ENCODE measurements around the gene FBXO10.

The FBXO10 gene

DNA sequence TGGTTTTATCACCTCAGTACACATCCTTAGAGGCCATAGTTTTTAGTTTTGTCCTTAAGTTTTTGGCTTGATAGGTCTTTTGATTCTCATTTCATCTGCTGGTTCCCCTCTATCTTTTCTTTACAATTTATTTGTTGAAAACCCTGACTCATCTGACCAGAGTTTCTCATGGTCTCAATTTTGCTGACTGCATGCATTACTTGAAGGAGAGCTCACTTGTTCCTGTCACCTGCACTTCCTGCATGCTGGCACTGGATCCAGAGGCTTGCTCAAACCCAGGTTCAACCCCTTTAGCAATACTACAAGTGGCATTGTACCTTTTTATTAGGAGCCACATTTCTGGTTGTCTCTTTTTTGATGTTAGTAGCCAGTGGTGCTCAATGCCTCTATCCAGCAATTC is 26.7 kb downstream of the FBXO10 start:
- H3K9me3 ChIP-seq (ENCODE audit: control insufficient read depth in 2 of 2, low read length in 2 of 2) = no peaks in the 10 kb centered on the region
- H3K4me1 ChIP-seq (ENCODE audit: control insufficient read depth, insufficient read depth, low read length) = no peaks in the 10 kb centered on the region
- H3K27ac ChIP-seq (ENCODE audit: low read length) = no peak overlapping the region
- no peak overlapping the region for H3K9ac ChIP-seq (ENCODE audit: low read length in 2 of 2)
- H3K4me3 ChIP-seq (ENCODE audit: low read length in 2 of 2) = no peak overlapping the region
- H3K27me3 ChIP-seq (ENCODE audit: control insufficient read depth in 1 of 2, insufficient read depth in 2 of 2, low read length in 2 of 2) = no peaks in the 10 kb centered on the region
- H3K36me3 ChIP-seq (ENCODE audit: control insufficient read depth in 2 of 2, insufficient read depth in 2 of 2, low read length in 2 of 2) = no peaks in the 10 kb centered on the region

DNA sequence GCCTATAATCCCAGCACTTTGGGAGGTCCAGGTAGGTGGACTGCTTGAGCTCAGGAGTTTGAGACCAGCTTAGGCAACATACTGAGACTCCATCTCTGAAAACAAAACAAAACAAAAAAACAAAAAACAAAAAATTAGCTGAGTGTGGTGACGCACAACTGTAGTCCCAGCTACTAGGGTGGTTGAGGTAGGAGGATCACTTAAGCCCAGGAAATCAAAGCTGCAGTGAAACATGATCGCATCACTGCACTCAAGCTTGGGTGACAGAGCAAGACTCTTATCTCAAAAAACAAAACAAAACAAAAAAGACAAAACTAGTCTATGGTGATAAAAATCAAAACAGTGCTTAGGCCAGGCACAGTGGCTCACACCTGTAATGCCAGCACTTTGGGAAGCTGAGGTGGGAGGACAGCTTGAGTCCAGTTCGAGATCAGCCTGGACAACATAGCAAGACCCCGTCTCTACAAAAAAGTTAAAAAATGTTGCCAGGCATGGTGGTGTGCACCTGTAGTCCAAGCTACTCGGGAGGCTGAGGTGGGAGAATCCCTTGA is 28.8 kb downstream of the FBXO10 start:
- no peak overlapping the region for H3K27ac ChIP-seq (ENCODE audit: low read length)
- no peaks in the 10 kb centered on the region for H3K36me3 ChIP-seq (ENCODE audit: control insufficient read depth in 2 of 2, insufficient read depth in 2 of 2, low read length in 2 of 2)
- H3K9me3 ChIP-seq (ENCODE audit: control insufficient read depth in 2 of 2, low read length in 2 of 2) = no peaks in the 10 kb centered on the region
- H3K9ac ChIP-seq (ENCODE audit: low read length in 2 of 2) = no peak overlapping the region
- no peak overlapping the region for H3K4me3 ChIP-seq (ENCODE audit: low read length in 2 of 2)
- H3K4me1 ChIP-seq (ENCODE audit: control insufficient read depth, insufficient read depth, low read length) = no peaks in the 10 kb centered on the region
- no peaks in the 10 kb centered on the region for H3K27me3 ChIP-seq (ENCODE audit: control insufficient read depth in 1 of 2, insufficient read depth in 2 of 2, low read length in 2 of 2)

DNA sequence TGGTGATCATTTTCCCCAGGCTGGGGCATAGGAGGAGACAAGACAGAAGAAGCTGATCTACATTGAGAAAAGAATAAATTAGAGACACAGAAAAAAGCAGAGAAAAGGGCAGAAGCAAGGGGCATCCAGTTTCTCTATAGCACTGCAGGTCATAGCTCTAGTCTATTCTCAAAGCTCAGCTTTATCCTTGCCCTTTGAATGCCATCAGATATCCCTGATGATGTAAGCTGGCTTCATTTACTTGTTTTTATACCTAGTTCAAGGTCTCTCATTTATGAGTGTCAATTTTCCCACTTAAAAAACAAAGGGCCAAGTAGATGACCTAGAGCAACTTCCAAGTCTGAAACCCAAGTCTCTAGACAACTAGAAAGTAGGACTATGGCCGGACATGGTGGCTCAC is 32.7 kb downstream of the FBXO10 start:
- Histone ChIP-seq H3K9me3 (ENCODE audit: control insufficient read depth in 2 of 2, low read length in 2 of 2) (no peaks in the 10 kb centered on the region), H3K9ac (ENCODE audit: low read length in 2 of 2) (no peak overlapping the region), H3K4me1 (ENCODE audit: control insufficient read depth, insufficient read depth, low read length) (no peaks in the 10 kb centered on the region), H3K4me3 (ENCODE audit: low read length in 2 of 2) (no peak overlapping the region), H3K36me3 (ENCODE audit: control insufficient read depth in 2 of 2, insufficient read depth in 2 of 2, low read length in 2 of 2) (peaks cover 8 to 12% of the 10 kb centered on the region in 2 donors), H3K27ac (ENCODE audit: low read length) (no peak overlapping the region), H3K27me3 (ENCODE audit: control insufficient read depth in 1 of 2, insufficient read depth in 2 of 2, low read length in 2 of 2) (no peaks in the 10 kb centered on the region)

DNA sequence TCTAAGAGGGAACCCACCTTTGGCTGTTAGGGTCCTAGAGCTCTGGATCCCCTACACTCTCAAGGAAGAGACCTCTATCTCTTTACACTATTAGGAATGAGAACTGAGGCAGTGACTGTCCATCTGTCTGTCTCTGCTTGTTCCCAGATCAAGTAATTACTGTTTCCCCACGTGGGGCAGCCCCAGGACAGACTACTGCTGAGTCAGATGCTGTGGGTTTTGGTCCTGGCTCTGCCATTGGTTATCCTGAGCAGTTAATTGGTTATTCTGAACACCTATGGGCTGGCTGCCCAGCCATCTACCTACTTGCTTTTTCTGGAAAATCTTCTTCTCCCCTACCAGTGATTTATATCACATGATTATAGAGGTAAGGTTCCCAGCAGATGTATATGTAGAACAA is 33.3 kb downstream of the FBXO10 start:
- Histone ChIP-seq H3K27me3 (ENCODE audit: control insufficient read depth in 1 of 2, insufficient read depth in 2 of 2, low read length in 2 of 2) (no peaks in the 10 kb centered on the region), H3K9me3 (ENCODE audit: control insufficient read depth in 2 of 2, low read length in 2 of 2) (no peaks in the 10 kb centered on the region), H3K9ac (ENCODE audit: low read length in 2 of 2) (no peak overlapping the region), H3K27ac (ENCODE audit: low read length) (no peak overlapping the region), H3K36me3 (ENCODE audit: control insufficient read depth in 2 of 2, insufficient read depth in 2 of 2, low read length in 2 of 2) (peaks cover 12 to 15% of the 10 kb centered on the region in 2 donors), H3K4me1 (ENCODE audit: control insufficient read depth, insufficient read depth, low read length) (no peaks in the 10 kb centered on the region), H3K4me3 (ENCODE audit: low read length in 2 of 2) (no peak overlapping the region)

DNA sequence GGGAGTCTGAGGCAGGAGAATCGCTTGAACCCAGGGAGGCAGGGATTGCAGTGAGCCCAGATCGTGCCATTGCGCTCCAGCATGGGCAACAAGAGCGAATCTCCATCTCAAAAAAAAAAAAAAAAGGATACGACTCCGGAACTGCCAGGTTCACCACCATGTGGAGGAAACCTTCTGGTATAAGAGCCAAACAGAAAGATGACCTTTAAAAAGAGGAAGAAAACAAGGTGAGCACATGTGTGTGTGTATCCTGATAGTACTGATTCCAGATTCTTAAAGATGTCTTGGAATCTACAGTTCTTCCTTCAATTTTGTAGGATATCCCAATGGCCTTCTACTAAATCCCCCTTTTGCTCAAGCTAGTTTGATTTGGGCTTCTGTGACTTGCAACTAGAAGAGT is 33.7 kb downstream of the FBXO10 start:
- no peaks in the 10 kb centered on the region for H3K4me1 ChIP-seq (ENCODE audit: control insufficient read depth, insufficient read depth, low read length)
- H3K9me3 ChIP-seq (ENCODE audit: control insufficient read depth in 2 of 2, low read length in 2 of 2) = no peaks in the 10 kb centered on the region
- peaks cover 15 to 20% of the 10 kb centered on the region in 2 donors for H3K36me3 ChIP-seq (ENCODE audit: control insufficient read depth in 2 of 2, insufficient read depth in 2 of 2, low read length in 2 of 2)
- no peaks in the 10 kb centered on the region for H3K27me3 ChIP-seq (ENCODE audit: control insufficient read depth in 1 of 2, insufficient read depth in 2 of 2, low read length in 2 of 2)
- H3K9ac ChIP-seq (ENCODE audit: low read length in 2 of 2) = no peak overlapping the region
- no peak overlapping the region for H3K4me3 ChIP-seq (ENCODE audit: low read length in 2 of 2)
- H3K27ac ChIP-seq (ENCODE audit: low read length) = no peak overlapping the region

DNA sequence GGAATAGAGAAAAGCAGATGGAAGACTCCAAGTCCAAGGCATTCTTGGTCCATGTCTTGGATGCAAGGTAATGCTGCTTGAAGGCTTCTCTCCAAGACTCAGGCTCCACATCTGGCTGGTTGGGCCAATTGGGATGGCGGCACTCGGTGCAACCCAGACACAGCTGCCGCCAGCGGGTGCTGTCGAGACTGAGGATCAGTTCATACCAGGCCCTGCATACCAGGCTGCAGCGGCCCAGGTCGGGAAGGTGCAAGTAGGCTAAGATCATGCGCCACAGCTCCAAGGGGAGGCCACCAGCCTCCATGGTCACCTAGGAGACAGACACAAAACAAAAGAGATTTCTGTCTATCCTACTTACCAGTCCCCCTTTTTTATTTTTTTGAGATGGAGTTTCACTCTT is 34.7 kb downstream of the FBXO10 start:
- no peaks in the 10 kb centered on the region for H3K9me3 ChIP-seq (ENCODE audit: control insufficient read depth in 2 of 2, low read length in 2 of 2)
- H3K4me1 ChIP-seq (ENCODE audit: control insufficient read depth, insufficient read depth, low read length) = no peaks in the 10 kb centered on the region
- no peak overlapping the region for H3K9ac ChIP-seq (ENCODE audit: low read length in 2 of 2)
- no peak overlapping the region for H3K27ac ChIP-seq (ENCODE audit: low read length)
- H3K4me3 ChIP-seq (ENCODE audit: low read length in 2 of 2) = no peak overlapping the region
- no peaks in the 10 kb centered on the region for H3K27me3 ChIP-seq (ENCODE audit: control insufficient read depth in 1 of 2, insufficient read depth in 2 of 2, low read length in 2 of 2)
- H3K36me3 ChIP-seq (ENCODE audit: control insufficient read depth in 2 of 2, insufficient read depth in 2 of 2, low read length in 2 of 2) = peaks cover 24 to 26% of the 10 kb centered on the region in 2 donors

DNA sequence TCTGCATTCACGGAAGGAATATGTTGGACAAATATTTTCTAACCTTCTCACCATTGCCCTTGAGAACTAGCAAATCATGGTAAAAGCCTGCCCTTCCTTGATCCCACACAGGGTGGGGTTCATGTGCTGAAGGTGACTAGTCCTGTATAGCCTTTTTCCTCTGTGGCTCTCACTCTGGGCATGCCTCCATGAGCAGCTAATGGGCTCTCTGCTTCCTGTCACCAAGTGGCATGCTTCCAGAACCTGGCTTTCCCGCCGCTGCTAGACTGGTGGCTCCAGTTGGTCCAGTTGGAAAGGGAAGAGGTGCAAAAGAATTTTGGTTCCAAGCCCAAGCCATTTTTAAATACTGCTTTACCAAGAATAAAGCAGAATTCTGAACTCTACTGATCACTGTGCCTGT is 35.5 kb downstream of the FBXO10 start:
- Histone ChIP-seq H3K9me3 (ENCODE audit: control insufficient read depth in 2 of 2, low read length in 2 of 2) (no peaks in the 10 kb centered on the region), H3K4me3 (ENCODE audit: low read length in 2 of 2) (no peak overlapping the region), H3K9ac (ENCODE audit: low read length in 2 of 2) (no peak overlapping the region), H3K27ac (ENCODE audit: low read length) (no peak overlapping the region), H3K36me3 (ENCODE audit: control insufficient read depth in 2 of 2, insufficient read depth in 2 of 2, low read length in 2 of 2) (peaks cover 28 to 31% of the 10 kb centered on the region in 2 donors), H3K27me3 (ENCODE audit: control insufficient read depth in 1 of 2, insufficient read depth in 2 of 2, low read length in 2 of 2) (no peaks in the 10 kb centered on the region), H3K4me1 (ENCODE audit: control insufficient read depth, insufficient read depth, low read length) (no peaks in the 10 kb centered on the region)

DNA sequence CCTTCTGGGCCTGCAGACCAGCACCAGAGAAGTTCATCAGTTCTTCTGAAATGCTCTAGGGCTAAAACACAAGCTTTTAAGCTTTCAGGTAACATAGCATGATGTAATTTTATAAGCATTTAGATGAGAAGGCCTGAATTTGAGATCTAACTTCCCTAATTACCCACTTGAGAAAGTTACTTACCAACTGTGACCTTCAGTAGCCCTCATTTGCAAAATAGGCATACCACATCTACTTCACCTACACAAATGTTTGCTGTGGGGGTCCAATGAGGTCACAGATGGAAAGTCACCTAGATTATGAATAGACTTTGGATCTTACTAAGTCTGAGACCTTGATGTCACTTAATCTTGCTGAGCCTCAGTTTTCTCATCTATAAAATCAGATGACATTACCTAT is 36.5 kb downstream of the FBXO10 start:
- H3K4me1 ChIP-seq (ENCODE audit: control insufficient read depth, insufficient read depth, low read length) = no peaks in the 10 kb centered on the region
- no peak overlapping the region for H3K4me3 ChIP-seq (ENCODE audit: low read length in 2 of 2)
- H3K9me3 ChIP-seq (ENCODE audit: control insufficient read depth in 2 of 2, low read length in 2 of 2) = no peaks in the 10 kb centered on the region
- H3K27ac ChIP-seq (ENCODE audit: low read length) = no peak overlapping the region
- H3K36me3 ChIP-seq (ENCODE audit: control insufficient read depth in 2 of 2, insufficient read depth in 2 of 2, low read length in 2 of 2) = peaks cover 29 to 35% of the 10 kb centered on the region in 2 donors
- H3K9ac ChIP-seq (ENCODE audit: low read length in 2 of 2) = no peak overlapping the region
- H3K27me3 ChIP-seq (ENCODE audit: control insufficient read depth in 1 of 2, insufficient read depth in 2 of 2, low read length in 2 of 2) = no peaks in the 10 kb centered on the region

DNA sequence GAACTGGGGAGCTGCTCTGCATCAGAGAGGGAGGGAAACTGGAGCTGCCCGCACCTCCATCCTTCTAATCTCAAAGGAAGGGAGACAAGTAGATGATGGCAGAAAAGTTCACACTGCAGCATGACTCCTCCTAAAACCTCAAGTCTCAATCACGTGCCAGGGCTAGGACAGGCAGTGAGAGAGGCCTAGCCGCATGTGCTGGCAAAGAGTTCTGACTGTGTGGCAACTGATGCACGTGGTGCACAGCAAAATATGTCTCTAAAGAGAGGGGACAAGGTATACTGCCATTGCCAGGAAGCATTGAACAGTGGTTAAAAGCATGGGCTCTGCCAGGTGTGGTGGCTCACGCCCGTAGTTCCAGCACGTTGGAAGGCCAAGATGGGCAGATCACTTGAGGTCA is 38.1 kb downstream of the FBXO10 start:
- Histone ChIP-seq H3K9me3 (ENCODE audit: control insufficient read depth in 2 of 2, low read length in 2 of 2) (no peaks in the 10 kb centered on the region), H3K36me3 (ENCODE audit: control insufficient read depth in 2 of 2, insufficient read depth in 2 of 2, low read length in 2 of 2) (peaks cover 29 to 37% of the 10 kb centered on the region in 2 donors), H3K4me3 (ENCODE audit: low read length in 2 of 2) (no peak overlapping the region), H3K4me1 (ENCODE audit: control insufficient read depth, insufficient read depth, low read length) (no peaks in the 10 kb centered on the region), H3K9ac (ENCODE audit: low read length in 2 of 2) (no peak overlapping the region), H3K27me3 (ENCODE audit: control insufficient read depth in 1 of 2, insufficient read depth in 2 of 2, low read length in 2 of 2) (no peaks in the 10 kb centered on the region), H3K27ac (ENCODE audit: low read length) (no peak overlapping the region)

DNA sequence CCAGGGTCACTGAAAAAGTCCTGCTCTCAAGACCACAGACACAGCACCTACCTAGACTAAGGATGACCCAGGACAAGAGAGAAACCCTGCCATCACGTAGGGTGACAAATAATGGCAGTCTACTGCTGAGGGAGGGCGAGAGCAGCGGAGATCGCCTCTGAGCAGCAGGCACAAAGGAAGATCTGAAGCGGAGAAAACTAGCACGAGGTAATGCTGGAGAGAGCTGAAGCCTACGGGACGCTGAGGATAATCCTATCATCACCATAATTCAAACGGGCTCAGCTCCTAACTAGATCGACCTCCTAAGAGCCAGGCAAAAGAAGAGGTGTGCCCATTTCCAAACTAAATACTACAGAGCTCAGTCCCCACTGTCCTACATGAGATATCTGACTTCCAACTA is 41.3 kb downstream of the FBXO10 start:
- no peak overlapping the region for H3K4me3 ChIP-seq (ENCODE audit: low read length in 2 of 2)
- no peaks in the 10 kb centered on the region for H3K27me3 ChIP-seq (ENCODE audit: control insufficient read depth in 1 of 2, insufficient read depth in 2 of 2, low read length in 2 of 2)
- H3K36me3 ChIP-seq (ENCODE audit: control insufficient read depth in 2 of 2, insufficient read depth in 2 of 2, low read length in 2 of 2) = peaks cover 31 to 46% of the 10 kb centered on the region in 2 donors
- H3K9ac ChIP-seq (ENCODE audit: low read length in 2 of 2) = no peak overlapping the region
- H3K4me1 ChIP-seq (ENCODE audit: control insufficient read depth, insufficient read depth, low read length) = no peaks in the 10 kb centered on the region
- no peaks in the 10 kb centered on the region for H3K9me3 ChIP-seq (ENCODE audit: control insufficient read depth in 2 of 2, low read length in 2 of 2)
- no peak overlapping the region for H3K27ac ChIP-seq (ENCODE audit: low read length)

DNA sequence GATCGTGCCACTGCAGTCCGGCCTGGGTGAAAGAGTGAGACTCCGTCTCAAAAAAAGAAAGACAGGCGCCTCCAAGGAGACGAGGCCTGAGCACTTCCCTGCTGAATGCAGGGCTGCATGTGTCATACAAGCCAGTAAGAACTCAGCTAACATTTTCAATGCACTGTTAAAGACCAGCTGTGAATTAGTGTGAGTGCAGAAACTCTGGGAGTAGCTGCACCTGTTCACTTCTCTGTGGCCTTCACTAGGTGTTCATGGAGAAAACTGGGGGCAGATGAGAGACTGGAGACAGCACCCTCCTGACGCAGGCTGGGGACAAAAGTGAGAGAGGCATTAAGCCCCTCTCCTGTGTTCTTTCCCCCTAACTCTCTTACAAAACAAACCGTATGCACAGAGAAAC is 41.8 kb downstream of the FBXO10 start:
- no peaks in the 10 kb centered on the region for H3K4me1 ChIP-seq (ENCODE audit: control insufficient read depth, insufficient read depth, low read length)
- H3K27me3 ChIP-seq (ENCODE audit: control insufficient read depth in 1 of 2, insufficient read depth in 2 of 2, low read length in 2 of 2) = no peaks in the 10 kb centered on the region
- no peak overlapping the region for H3K4me3 ChIP-seq (ENCODE audit: low read length in 2 of 2)
- H3K27ac ChIP-seq (ENCODE audit: low read length) = no peak overlapping the region
- no peak overlapping the region for H3K9ac ChIP-seq (ENCODE audit: low read length in 2 of 2)
- H3K36me3 ChIP-seq (ENCODE audit: control insufficient read depth in 2 of 2, insufficient read depth in 2 of 2, low read length in 2 of 2) = peaks cover 28 to 47% of the 10 kb centered on the region in 2 donors
- no peaks in the 10 kb centered on the region for H3K9me3 ChIP-seq (ENCODE audit: control insufficient read depth in 2 of 2, low read length in 2 of 2)

Data from stomach smooth muscle (tissue), 2 donors.